GM13977 (cell line): ENCODE results near the gene ALG5.

ENCODE experiments used
- DNase-seq: peaks from one replicate; pipeline ENCODE4 v3.0.0; 2012; ENCODE audit warnings: low spot score
- CTCF ChIP-seq: IDR thresholded peaks from 2 replicates; pipeline ENCODE4 v1.5.1; 2012; ENCODE audit warnings: mild to moderate bottlenecking, control low read depth; ENCODE audit not compliant: insufficient read depth; ENCODE audit errors: extremely low read depth, missing control alignments
- in situ Hi-C: fragments of 300-500 bp; cut with MboI; formaldehyde crosslinking; loops from one replicate; pipeline ENCODE4 v1.12.0; 2022; ENCODE audit warnings: low sequenced_read_pairs, low pct_unique_long_range_greater_than_20kb, mixed read lengths, inconsistent platforms; ENCODE audit not compliant: unreplicated experiment

ALG5 gene

GRCh38 chr13:37037241-37037640, 38.1 kb upstream of the ALG5 start:
- in situ Hi-C loops, result no loop called here
- DNase-seq, result no peak
- no peak for TF ChIP-seq CTCF

- in situ Hi-C loops, result no loop called here
- no peak for DNase-seq
- no peak for TF ChIP-seq CTCF
Observed at GRCh38 chr13:37029617-37030016, 30.5 kb upstream of the ALG5 start.

GRCh38 chr13:37027639-37028038, 28.5 kb upstream of the ALG5 start:
- in situ Hi-C loops, result no loop called here
- no peak for DNase-seq
- TF ChIP-seq CTCF, result no peak

GRCh38 chr13:37026771-37027170, 27.6 kb upstream of the ALG5 start:
- TF ChIP-seq CTCF, result no peak
- in situ Hi-C loops, result no loop called here
- no peak for DNase-seq

- in situ Hi-C loops, result no loop called here
- TF ChIP-seq CTCF, result no peak
- DNase-seq, result no peak
Observed at GRCh38 chr13:37023871-37024270, 24.7 kb upstream of the ALG5 start.

GRCh38 chr13:37014609-37015008, 15.5 kb upstream of the ALG5 start:
- in situ Hi-C loops, result no loop called here
- no peak for TF ChIP-seq CTCF
- DNase-seq, result no peak

- in situ Hi-C loops, result no loop called here
- DNase-seq, result no peak
- no peak for TF ChIP-seq CTCF
Observed at GRCh38 chr13:37011788-37012187, 12.6 kb upstream of the ALG5 start.
